Fibroblast of the aortic adventitia (primary cell): ENCODE measurements around the gene NAV2. TPM values are rescaled to one million over a fixed set of nuclear protein-coding genes. Genes with fewer than 3 reads are reported as not detected.

Source experiments
- DNase-seq: peaks from one replicate; pipeline ENCODE4 v3.0.0-alpha.2; 2010; ENCODE audit warnings: low read depth
- H3K4me3 ChIP-seq: 2 replicates; pipeline ENCODE4 v1.5.1; 2011; ENCODE audit warnings: low read depth, mild to moderate bottlenecking, control low read depth, low read length, moderate library complexity
- CTCF ChIP-seq: IDR thresholded peaks from 2 replicates; pipeline ENCODE4 v1.5.1; 2011; ENCODE audit warnings: mild to moderate bottlenecking, low read length, control low read depth, inconsistent platforms; ENCODE audit not compliant: insufficient read depth
- total RNA-seq: library from RNA; depleted of rRNA; stranded (reverse); fragments of >200 nt; gene quantifications from 2 replicates; pipeline ENCODE4 v1.2.3, GENCODE V29; 2012; ENCODE audit warnings: low replicate concordance

The NAV2 gene
- total RNA-seq, 1 donor: 44.6 TPM

- TF ChIP-seq CTCF: no peak
- no peak for DNase-seq
- no peak overlapping the region for H3K4me3 ChIP-seq
Measured at GRCh38 chr11:19979519-19979845, 266.8 kb downstream of the NAV2 start.

- DNase-seq: peak; percentile 44
- TF ChIP-seq CTCF: no peak
- no peak overlapping the region for H3K4me3 ChIP-seq
Measured at GRCh38 chr11:19980388-19980787, 267.8 kb downstream of the NAV2 start.

GRCh38 chr11:19980957-19981669 is 268.5 kb downstream of the NAV2 start:
- H3K4me3 ChIP-seq: no peak overlapping the region
- DNase-seq: peak; percentile 73
- no peak for TF ChIP-seq CTCF

GRCh38 chr11:19982774-19983495 is 270.3 kb downstream of the NAV2 start:
- DNase-seq: peak; percentile 39
- TF ChIP-seq CTCF: no peak
- no peak overlapping the region for H3K4me3 ChIP-seq

GRCh38 chr11:19984048-19984742 is 271.6 kb downstream of the NAV2 start:
- TF ChIP-seq CTCF: no peak

GRCh38 chr11:19985111-19985510 is 272.5 kb downstream of the NAV2 start:
- H3K4me3 ChIP-seq: no peak overlapping the region
- no peak for TF ChIP-seq CTCF
- no peak for DNase-seq

More at GRCh38 chr11:19984048-19984742, 271.6 kb downstream of the NAV2 start:
- H3K4me3 ChIP-seq: no peak overlapping the region
- DNase-seq: no peak
